Vagina (tissue), 2 donors: Measurements from ENCODE around the gene RAF1.

Experiments
- POLR2A ChIP-seq, 2 donors: fragments of 450-650 bp; IDR thresholded peaks; one replicate each; pipeline ENCODE4 v1.6.1; 2017; ENCODE audit warnings: antibody characterized with exemption in 2 of 2, mild to moderate bottlenecking in 2 of 2, moderate library complexity in 2 of 2
- POLR2AphosphoS5 ChIP-seq, 2 donors: sonication (generic); formaldehyde crosslinking; IDR thresholded peaks; one replicate each; pipeline ENCODE4 v1.9.0; 2017; ENCODE audit warnings: antibody characterized with exemption in 2 of 2, mild to moderate bottlenecking in 2 of 2, low read depth in 1 of 2; ENCODE audit not compliant: insufficient read depth in 1 of 2
- TF ChIP-seq, protein P1 (sequence below), 3 experiments: fragments of 450-650 bp in 2 of 3; fragments of 200-600 bp in 1 of 3; sonication (generic) in 1 of 3; IDR thresholded peaks; one replicate each; pipeline ENCODE4 v1.5.1; 2017 to 2019; ENCODE audit warnings: antibody characterized with exemption in 3 of 3, mild to moderate bottlenecking in 2 of 3, moderate library complexity in 2 of 3

DNA sequence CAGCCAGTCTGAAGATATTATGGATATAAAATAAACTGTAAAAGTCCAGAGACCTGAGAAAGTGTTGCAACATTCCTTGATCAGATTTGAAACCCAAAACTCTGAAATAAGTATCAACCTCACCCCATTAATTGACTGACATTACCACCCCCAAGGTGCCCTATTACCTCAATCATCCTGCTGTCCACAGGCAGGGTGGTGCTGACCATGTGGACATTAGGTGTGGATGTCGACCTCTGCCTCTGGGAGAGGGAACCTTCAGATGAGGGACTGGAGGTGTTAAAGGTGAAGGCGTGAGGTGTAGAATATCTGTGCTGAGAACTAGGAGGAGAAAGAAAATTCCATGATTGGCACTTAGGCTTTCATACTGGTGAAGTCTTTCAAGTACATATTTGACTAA, 59.9 kb downstream of the RAF1 start:
- TF ChIP-seq POLR2AphosphoS5 (IDR thresholded peaks at IDR 0.05; ENCODE audit: insufficient read depth in 1 of 2, low read depth in 1 of 2) (no peak), POLR2A (IDR thresholded peaks at IDR 0.05) (no peak)
- TF ChIP-seq, protein P1, sequence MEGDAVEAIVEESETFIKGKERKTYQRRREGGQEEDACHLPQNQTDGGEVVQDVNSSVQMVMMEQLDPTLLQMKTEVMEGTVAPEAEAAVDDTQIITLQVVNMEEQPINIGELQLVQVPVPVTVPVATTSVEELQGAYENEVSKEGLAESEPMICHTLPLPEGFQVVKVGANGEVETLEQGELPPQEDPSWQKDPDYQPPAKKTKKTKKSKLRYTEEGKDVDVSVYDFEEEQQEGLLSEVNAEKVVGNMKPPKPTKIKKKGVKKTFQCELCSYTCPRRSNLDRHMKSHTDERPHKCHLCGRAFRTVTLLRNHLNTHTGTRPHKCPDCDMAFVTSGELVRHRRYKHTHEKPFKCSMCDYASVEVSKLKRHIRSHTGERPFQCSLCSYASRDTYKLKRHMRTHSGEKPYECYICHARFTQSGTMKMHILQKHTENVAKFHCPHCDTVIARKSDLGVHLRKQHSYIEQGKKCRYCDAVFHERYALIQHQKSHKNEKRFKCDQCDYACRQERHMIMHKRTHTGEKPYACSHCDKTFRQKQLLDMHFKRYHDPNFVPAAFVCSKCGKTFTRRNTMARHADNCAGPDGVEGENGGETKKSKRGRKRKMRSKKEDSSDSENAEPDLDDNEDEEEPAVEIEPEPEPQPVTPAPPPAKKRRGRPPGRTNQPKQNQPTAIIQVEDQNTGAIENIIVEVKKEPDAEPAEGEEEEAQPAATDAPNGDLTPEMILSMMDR (IDR thresholded peaks at IDR 0.05): no peak
